Right lobe of liver (tissue), 4 donors: ENCODE measurements around the gene SP7.

Experiments used
- POLR2A ChIP-seq: fragments of 450-650 bp; IDR thresholded peaks from one replicate; pipeline ENCODE4 v1.6.1; 2017; ENCODE audit warnings: antibody characterized with exemption, mild to moderate bottlenecking
- TF ChIP-seq, protein P1 (sequence below), 4 donors: fragments of 200-600 bp in 3 of 4; fragments of 450-650 bp in 1 of 4; IDR thresholded peaks; one replicate each; pipeline versions ENCODE4 v1.5.1 to v1.8.0; 2016 to 2022; ENCODE audit warnings: antibody characterized with exemption in 4 of 4, mild to moderate bottlenecking in 2 of 4
- donor health status: DM: no; HTN: no; CAD: no.
- donor health status: DM: no; HTN: no; CAD: no.
- donor health status: DM: no; HTN: yes; CAD: no.

DNA sequence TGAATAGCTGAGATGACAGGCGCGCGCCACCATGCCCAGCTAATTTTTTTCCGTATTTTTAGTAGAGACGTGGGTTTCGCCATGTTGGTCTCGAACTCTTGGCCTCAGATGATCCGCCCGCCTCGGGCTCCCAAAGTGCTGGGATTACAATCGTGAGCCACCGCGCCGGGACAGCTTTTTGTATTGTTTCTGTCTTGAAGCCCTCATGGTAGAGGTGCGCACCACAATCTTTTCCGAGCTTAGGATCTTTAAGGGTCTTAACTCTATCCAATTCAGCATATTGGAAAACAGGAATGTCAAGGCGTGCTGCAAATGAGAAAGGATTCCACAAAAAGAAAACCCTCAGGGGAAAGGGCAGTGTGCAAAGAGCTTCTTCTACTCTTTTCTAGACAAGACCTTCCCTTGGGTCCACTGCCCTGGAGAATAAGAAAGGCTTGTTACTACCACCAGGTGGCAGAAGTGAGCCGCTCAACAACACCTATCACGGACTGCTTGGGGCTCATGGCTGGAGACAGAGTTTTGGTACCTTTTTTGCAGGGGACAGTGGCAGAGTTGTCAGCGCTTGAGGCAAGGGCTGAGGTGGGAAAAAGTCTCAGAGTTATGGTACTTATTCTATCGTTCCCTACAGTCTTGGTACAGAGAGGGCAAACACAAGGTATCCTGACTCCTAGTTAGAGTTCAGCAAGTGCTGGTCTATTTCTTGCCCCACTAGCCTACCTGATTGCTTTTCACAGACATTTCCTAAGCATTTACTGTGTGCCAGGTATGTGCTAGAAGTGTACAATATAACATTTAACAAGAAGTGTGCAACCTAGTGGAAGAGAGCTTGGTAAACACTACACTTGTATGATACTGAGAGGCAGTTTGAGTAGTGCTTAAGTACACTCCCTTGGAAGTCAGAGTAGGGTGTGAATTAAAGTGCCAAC is 16.4 kb upstream of the SP7 start:
- TF ChIP-seq, protein P1, sequence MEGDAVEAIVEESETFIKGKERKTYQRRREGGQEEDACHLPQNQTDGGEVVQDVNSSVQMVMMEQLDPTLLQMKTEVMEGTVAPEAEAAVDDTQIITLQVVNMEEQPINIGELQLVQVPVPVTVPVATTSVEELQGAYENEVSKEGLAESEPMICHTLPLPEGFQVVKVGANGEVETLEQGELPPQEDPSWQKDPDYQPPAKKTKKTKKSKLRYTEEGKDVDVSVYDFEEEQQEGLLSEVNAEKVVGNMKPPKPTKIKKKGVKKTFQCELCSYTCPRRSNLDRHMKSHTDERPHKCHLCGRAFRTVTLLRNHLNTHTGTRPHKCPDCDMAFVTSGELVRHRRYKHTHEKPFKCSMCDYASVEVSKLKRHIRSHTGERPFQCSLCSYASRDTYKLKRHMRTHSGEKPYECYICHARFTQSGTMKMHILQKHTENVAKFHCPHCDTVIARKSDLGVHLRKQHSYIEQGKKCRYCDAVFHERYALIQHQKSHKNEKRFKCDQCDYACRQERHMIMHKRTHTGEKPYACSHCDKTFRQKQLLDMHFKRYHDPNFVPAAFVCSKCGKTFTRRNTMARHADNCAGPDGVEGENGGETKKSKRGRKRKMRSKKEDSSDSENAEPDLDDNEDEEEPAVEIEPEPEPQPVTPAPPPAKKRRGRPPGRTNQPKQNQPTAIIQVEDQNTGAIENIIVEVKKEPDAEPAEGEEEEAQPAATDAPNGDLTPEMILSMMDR (IDR thresholded peaks at IDR 0.05) = peak; percentile 84 to 91 (median 89)
- no peak for TF ChIP-seq POLR2A
